Globus pallidus (tissue), 1 donor: Measurements from ENCODE around the gene SMCR8.
A peak's percentile ranks its signal among the peaks of the same experiment; 100 is the strongest.
"Not testable (repeated sequence)": the region's sequence is repeated elsewhere in the genome, so short reads cannot be mapped to it uniquely, and the experiment has no call there.

Experiments used
- DNase-seq: peaks from one replicate; pipeline ENCODE4 v3.0.0-alpha.2; 2015; ENCODE audit warnings: low spot score

The SMCR8 gene

GRCh38 chr17:18360518-18360917 lies 45.4 kb downstream of the SMCR8 start:
- DNase-seq, result no peak

DNA sequence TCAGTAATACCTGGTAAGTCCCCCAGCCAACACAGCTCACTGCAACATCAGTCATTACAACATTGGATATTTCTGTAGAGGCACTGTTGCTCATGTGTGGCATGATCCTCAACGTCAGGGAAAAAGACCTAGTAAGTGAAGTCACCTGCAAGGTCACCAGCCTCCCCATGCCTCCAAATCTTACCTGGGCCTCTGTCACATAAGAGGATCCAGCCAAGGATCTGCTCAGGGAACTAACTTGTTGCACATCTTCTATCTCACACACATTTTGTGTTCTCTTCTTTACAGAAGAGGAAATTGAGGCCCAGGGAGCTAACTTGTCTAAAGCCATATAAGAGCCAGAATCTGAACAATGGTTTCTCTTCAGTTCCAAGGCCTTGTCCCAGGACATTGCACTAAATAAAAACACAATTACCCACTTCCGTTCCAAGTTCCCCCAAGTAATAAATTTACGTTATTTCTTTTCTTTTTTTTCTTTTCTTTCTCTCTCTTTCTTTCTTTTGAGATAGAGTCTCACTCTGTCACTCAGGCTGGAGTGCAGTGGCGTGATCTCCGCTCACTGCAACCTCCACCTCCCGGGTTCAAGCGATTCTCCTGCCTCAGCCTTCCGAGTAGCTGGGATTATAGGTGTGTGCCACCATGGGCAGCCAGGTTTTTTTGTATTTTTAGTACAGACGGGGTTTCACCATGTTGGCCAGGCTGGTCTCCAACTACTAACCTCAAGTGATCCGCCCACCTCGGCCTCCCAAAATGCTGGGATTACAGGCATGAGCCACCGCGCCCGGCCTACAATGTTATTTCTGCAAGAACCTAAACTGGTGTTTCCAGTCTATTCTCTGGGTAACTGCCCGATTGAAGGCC lies 47.0 kb downstream of the SMCR8 start:
- DNase-seq, result peak; percentile 50

GRCh38 chr17:18362698-18363100 lies 47.6 kb downstream of the SMCR8 start:
- DNase-seq, result peak; percentile 92

GRCh38 chr17:18363101-18364049 lies 48.3 kb downstream of the SMCR8 start, which contains the start of gene SHMT1:
SHMT1 (minus strand) TSS chr17:18363550; CDS start chr17:18355981, 7,569 bp downstream.
- peak; percentile 92 for DNase-seq

- DNase-seq, result no peak
Observed at GRCh38 chr17:18364166-18364565, 49.1 kb downstream of the SMCR8 start.

DNA sequence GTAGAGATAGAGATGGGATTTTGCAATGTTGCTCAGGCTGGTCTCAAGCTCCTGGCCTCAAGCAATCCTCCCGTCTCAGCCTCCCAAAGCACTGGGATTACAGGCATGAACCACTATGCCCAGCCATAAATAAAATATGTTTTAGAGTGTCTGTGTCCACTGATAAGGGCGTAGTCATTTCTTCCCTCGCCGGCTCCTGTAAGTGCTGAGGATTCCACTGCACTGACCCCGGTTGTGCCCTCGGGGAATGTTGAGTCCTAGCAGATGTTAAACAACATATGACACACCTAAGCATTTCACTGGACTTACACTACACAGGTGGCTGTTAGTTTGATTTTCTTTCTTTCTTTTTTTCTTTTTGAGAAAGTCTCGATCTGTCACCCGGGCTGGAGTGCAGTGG lies 53.9 kb downstream of the SMCR8 start:
- DNase-seq, result no peak

GRCh38 chr17:18370761-18371160 lies 55.7 kb downstream of the SMCR8 start:
- no peak for DNase-seq

DNA sequence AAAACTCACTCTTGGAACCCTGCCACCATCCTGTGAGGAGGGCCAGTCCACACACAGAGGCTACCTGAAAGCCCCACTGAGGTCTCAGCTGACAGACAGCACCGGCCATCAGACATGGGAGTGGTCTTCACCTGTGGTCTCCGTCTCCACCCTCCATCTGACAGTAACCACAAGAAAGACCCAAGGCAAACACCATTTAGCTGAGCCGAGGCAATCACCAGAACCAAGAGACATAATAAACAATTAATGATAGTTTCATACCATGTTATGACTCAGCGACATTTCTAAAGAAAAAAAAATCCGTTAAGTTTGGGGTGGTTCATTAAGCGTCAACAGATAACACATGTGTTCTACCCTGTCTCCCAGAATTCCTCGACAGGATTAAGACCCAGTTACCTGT lies 56.4 kb downstream of the SMCR8 start:
- DNase-seq, result no peak

- not testable (repeated sequence) for DNase-seq
Observed at GRCh38 chr17:18373181-18373580, 58.1 kb downstream of the SMCR8 start.

- DNase-seq, result no peak
Observed at GRCh38 chr17:18374216-18374615, 59.1 kb downstream of the SMCR8 start.
